SKM-1 treated with dmso at 0.1 percent for 144 hours (cell line): ENCODE data around the gene RBM5.

ENCODE experiments used
- DNase-seq: peaks from one replicate; lab custom pipeline; 2025; ENCODE audit not compliant: unreplicated experiment; lab: John Stamatoyannopoulos, UW

The RBM5 gene

GRCh38 chr3:50158530-50159146 is 69.9 kb downstream of the RBM5 start:
- DNase-seq: no peak

DNA sequence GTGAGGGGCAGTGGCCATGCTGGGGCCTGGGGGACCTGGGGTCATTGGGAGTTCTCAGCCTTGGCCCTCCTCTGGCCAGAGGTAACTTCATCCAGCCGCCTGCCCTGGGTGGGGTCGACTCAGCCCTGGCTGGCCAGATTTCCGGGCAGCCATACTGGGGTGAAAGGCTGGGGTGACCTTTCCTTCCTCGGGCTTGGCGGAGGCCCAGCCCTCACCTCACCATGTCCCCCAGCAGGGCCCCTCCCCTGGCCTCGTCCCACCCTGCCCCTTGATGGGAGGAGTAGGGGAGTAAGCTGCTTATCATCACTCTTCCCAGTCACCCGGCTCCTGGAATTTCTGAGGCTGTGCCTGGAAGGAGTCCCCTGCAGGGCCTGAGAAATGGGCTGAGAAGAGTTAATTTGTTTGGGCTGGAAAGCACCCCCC is 71.9 kb downstream of the RBM5 start:
- no peak for DNase-seq

- no peak for DNase-seq
Measured at GRCh38 chr3:50161320-50161719, 72.6 kb downstream of the RBM5 start.

- DNase-seq: no peak
Measured at GRCh38 chr3:50162034-50162883, 73.5 kb downstream of the RBM5 start.

GRCh38 chr3:50163572-50164455 is 75.1 kb downstream of the RBM5 start:
- no peak for DNase-seq

DNA sequence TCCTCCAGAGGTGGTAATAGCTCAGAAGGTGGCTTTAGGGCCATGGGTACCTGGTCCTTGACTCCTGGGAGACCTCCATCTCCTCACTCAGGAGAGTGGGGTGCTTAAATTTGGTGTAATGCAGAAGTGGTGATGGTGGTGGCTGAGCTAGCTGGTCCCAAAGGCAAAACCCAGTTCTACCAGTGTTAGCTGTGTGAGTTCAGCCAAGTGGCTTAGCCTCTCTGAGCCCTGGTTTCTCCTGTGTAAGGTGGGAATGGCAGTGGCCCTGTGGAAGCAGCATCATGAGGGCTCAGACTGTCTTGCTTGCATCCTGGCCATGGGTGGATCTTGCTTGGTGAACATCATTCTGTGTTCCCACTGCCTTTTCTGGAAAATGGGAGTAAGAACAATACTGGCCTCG is 75.8 kb downstream of the RBM5 start:
- DNase-seq: no peak

DNA sequence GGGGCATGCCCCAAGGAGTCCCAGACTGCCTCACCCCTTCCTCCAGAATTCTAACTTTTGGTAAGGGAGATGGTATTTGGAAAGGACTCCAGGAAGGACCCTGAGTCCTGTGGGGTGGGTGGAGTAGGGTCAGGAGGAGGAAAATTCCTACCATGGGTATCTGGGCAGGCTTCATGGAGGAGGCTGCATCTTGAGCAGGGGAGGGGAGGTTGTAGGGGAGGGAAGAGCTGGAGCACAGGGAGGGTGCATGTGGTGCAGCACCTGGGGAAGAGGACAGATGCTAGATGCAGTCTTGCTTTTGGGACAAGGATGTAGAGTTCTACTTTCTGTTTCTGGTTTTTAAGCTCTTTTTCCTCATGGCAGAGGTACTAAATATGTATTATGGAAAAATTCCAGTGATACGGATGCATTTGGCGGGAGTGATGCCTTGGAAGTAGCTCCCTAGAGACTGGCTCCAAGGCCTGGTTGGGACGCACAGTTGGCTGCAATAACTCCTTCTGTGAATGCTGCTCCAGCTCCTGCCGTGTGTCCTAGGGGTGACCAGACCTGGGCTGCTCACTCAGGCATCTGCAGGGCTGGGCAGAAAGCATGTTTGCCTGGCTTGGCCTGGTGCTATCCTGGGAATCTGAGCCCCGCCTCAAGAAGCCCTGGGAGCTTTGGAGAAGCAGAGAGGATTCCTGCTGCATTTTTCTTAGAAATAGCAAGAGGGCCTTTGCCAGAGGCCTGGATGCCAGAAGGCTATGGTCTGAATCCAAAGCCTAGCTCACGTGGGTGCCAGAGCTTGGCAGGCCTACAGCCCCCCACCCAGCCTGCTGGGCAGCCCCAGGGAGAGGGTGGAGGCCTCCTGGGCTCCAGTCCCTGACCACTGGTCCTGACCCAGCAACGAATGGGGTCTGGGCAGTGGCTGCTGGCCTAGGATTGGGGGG is 76.5 kb downstream of the RBM5 start:
- DNase-seq: no peak

GRCh38 chr3:50165910-50166538 is 77.3 kb downstream of the RBM5 start:
- DNase-seq: no peak

DNA sequence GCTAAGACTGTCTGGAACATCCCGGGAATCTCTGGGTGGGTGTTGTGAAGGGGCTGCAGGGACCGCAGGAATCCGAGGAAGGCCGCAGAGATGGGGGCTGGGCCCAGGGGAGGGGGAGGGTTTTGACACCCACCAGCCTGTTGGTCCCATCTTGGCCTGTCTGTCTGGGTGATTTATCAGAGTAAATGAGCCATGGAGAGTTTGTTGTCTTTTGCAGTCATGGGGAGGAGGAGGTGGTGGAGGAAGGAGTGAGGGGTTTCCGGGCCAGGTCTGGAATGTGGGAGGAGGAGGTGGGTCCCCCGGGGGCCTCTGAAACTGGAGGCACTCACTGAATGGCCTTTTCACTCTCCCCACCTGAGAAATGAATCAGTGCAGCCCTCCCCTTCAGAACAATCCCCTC is 77.9 kb downstream of the RBM5 start:
- DNase-seq: no peak

DNA sequence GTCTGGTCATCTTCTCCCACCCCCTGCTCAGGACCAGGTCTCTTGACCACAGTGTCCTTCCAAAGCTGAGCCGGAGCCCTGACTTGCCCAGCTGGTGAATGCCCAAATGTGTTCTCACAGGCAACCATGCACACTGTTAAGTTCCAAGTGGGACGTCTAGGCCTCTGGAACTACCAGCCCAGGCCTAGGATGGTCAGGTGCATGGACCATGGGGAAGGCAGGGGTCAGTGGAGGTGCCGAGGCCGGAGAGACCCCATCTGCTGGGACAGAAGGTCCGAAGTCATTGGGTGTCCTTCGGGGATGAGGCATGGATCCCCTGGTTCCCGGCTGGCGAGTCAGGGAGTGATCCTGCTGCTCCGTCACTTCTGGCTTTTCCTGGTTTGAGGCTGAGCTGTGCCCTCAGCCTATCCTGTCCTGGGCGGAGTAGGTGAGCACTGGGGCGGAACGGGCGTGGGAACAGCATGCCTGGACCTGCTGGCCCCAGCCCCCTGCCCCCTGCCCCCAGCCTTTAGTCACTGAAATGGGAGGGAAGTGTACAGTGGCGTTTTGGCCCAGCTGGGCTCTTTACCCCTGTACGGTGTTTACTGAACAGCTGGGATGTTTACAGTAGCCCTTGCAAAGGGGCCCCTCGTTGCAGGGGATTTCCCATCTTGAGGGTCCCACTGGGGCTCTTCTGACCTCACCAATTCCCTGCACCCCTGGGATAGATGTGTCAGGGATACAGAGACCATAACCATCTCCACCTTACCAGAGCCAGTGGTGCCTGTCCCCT is 78.5 kb downstream of the RBM5 start:
- DNase-seq: no peak

GRCh38 chr3:50167841-50168209 is 79.1 kb downstream of the RBM5 start:
- DNase-seq: no peak

- no peak for DNase-seq
Measured at GRCh38 chr3:50168388-50168787, 79.7 kb downstream of the RBM5 start.
